ENCODE data around the gene PACS1. TPM values are rescaled to one million over a fixed set of nuclear protein-coding genes. Genes with fewer than 3 reads are reported as not detected.

The PACS1 gene
- total RNA-seq, 1 donor from 2014 or later = 30.6 TPM

GRCh38 chr11:66259956-66260355, 189.9 kb downstream of the PACS1 start:
- peaks cover 9% of the 10 kb centered on the region for H3K9me3 Mint-ChIP-seq (ENCODE audit: unreplicated experiment)
- DNase-seq = no peak
- H3K36me3 Mint-ChIP-seq (ENCODE audit: unreplicated experiment) = peaks cover 8% of the 10 kb centered on the region
- H3K4me1 Mint-ChIP-seq (ENCODE audit: low read depth, unreplicated experiment) = peaks cover 13% of the 10 kb centered on the region
- peak overlapping the region; percentile 79 for H3K4me3 Mint-ChIP-seq (ENCODE audit: unreplicated experiment)
- H3K27me3 Mint-ChIP-seq (ENCODE audit: unreplicated experiment) = peaks cover 14% of the 10 kb centered on the region
- peak overlapping the region; percentile 62 for H3K27ac Mint-ChIP-seq (ENCODE audit: unreplicated experiment)
- no peak for TF ChIP-seq CTCF (IDR thresholded peaks at IDR 0.05; ENCODE audit: partially characterized antibody, unreplicated experiment)

GRCh38 chr11:66261578-66261977, 191.5 kb downstream of the PACS1 start:
- Mint-ChIP-seq H3K9me3 (ENCODE audit: unreplicated experiment) (peaks cover 9% of the 10 kb centered on the region), H3K27me3 (ENCODE audit: unreplicated experiment) (peaks cover 12% of the 10 kb centered on the region), H3K36me3 (ENCODE audit: unreplicated experiment) (peaks cover 8% of the 10 kb centered on the region), H3K4me3 (ENCODE audit: unreplicated experiment) (no peak overlapping the region), H3K27ac (ENCODE audit: unreplicated experiment) (no peak overlapping the region), H3K4me1 (ENCODE audit: low read depth, unreplicated experiment) (peaks cover 12% of the 10 kb centered on the region)
- no peak for TF ChIP-seq CTCF (IDR thresholded peaks at IDR 0.05; ENCODE audit: partially characterized antibody, unreplicated experiment)
- no peak for DNase-seq

- TF ChIP-seq CTCF (IDR thresholded peaks at IDR 0.05; ENCODE audit: partially characterized antibody, unreplicated experiment) = no peak
- no peak overlapping the region for H3K4me3 Mint-ChIP-seq (ENCODE audit: unreplicated experiment)
- no peak overlapping the region for H3K27ac Mint-ChIP-seq (ENCODE audit: unreplicated experiment)
- H3K4me1 Mint-ChIP-seq (ENCODE audit: low read depth, unreplicated experiment) = peaks cover 14% of the 10 kb centered on the region
- peaks cover 7% of the 10 kb centered on the region for H3K27me3 Mint-ChIP-seq (ENCODE audit: unreplicated experiment)
- peaks cover 8% of the 10 kb centered on the region for H3K36me3 Mint-ChIP-seq (ENCODE audit: unreplicated experiment)
- no peak for DNase-seq
- peaks cover 9% of the 10 kb centered on the region for H3K9me3 Mint-ChIP-seq (ENCODE audit: unreplicated experiment)
These were observed 192.1 kb downstream of the PACS1 start for GRCh38 chr11:66262191-66262590.

GRCh38 chr11:66262696-66263095, 192.6 kb downstream of the PACS1 start:
- no peak for DNase-seq
- Mint-ChIP-seq H3K4me1 (ENCODE audit: low read depth, unreplicated experiment) (peaks cover 14% of the 10 kb centered on the region), H3K27me3 (ENCODE audit: unreplicated experiment) (peaks cover 7% of the 10 kb centered on the region), H3K27ac (ENCODE audit: unreplicated experiment) (no peak overlapping the region), H3K4me3 (ENCODE audit: unreplicated experiment) (no peak overlapping the region), H3K36me3 (ENCODE audit: unreplicated experiment) (peaks cover 8% of the 10 kb centered on the region), H3K9me3 (ENCODE audit: unreplicated experiment) (peaks cover 9% of the 10 kb centered on the region)
- TF ChIP-seq CTCF (IDR thresholded peaks at IDR 0.05; ENCODE audit: partially characterized antibody, unreplicated experiment) = no peak

- peaks cover 8% of the 10 kb centered on the region for H3K36me3 Mint-ChIP-seq (ENCODE audit: unreplicated experiment)
- H3K27me3 Mint-ChIP-seq (ENCODE audit: unreplicated experiment) = peaks cover 9% of the 10 kb centered on the region
- H3K9me3 Mint-ChIP-seq (ENCODE audit: unreplicated experiment) = peaks cover 12% of the 10 kb centered on the region
- no peak for DNase-seq
- H3K4me3 Mint-ChIP-seq (ENCODE audit: unreplicated experiment) = no peak overlapping the region
- H3K27ac Mint-ChIP-seq (ENCODE audit: unreplicated experiment) = no peak overlapping the region
- no peak for TF ChIP-seq CTCF (IDR thresholded peaks at IDR 0.05; ENCODE audit: partially characterized antibody, unreplicated experiment)
- H3K4me1 Mint-ChIP-seq (ENCODE audit: low read depth, unreplicated experiment) = peaks cover 14% of the 10 kb centered on the region
These were observed 193.2 kb downstream of the PACS1 start for GRCh38 chr11:66263231-66263630.

Data from glutamatergic neuron (in vitro differentiated cells).